ENCODE data around the gene LEAP2.
"Not testable (repeated sequence)": the region's sequence is repeated elsewhere in the genome, so short reads cannot be mapped to it uniquely, and the experiment has no call there.

The LEAP2 gene

DNA sequence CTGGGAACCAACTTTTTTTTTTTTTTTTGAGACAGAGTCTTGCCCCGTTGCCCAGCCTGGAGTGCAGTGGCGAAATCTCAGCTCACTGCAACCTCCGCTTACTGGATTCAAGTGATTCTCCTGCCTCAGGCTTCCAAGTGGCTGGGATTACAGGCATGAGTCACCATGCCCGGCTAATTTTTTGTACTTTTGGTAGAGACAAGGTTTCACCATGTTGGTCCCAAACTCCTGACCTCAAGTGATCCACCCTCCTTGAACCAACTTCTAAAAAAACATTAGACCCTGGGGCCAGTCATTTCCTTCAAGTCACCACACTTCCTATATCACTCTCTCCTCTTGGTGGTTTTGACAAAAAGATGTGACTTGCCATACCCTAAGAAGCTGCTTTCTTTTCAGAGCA is 32.2 kb upstream of the LEAP2 start:
- no peak for DNase-seq

DNA sequence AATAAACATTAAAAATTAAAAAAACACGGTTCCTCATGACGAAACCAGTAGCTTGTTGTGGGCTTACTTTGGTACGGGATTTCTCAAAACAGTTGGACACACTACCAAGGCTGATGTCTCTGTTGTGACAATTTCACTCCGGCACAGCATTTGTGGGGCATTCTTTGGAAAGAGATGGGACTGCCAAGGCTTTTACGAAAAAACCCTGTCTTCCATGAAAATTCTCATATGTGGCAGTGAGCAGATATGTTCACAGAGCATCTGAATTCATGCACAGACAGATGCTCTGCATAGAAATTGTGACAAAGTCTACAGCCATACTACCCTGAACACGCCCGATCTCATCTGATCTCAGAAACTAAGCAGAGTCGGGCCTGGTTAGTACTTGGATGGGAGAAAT is 25.2 kb upstream of the LEAP2 start:
- DNase-seq = no peak

DNA sequence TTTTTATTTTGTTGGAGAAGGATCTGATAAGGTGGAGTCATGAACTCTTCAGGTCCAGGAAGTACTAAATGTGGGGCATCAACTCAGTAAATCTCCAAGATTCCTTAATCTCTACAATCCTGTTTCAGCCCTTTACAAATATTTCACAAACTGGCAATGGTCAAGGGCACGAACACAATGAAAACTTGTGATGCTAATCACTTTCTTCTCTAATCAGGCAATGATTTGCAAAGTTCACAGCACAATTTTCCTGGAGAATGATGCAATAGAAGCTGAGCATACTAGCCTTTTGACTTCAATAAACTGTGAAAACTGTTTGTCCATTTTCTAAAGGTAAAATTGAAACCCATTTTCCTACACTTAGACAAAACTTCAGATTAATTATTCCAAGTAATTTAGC is 24.1 kb upstream of the LEAP2 start:
- DNase-seq = no peak

DNA sequence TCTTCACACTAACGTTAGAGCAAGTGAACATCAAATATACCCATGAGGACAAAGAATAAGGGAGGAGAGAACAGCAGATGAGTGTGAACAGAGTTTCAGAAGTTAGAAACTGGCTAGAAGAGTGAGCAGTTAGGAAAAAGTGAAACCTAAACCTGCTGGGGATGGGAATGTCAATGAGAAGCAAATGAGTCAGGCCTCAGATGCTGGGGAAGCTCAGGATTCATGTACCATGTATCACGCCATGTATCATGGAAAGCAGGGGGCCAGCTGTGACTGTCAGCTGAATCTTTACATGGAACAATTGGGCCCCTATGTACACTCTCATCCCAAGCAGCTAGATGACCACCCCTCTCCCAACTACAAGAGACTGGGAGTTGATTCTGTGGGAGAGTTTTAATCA is 23.4 kb upstream of the LEAP2 start:
- no peak for DNase-seq

DNA sequence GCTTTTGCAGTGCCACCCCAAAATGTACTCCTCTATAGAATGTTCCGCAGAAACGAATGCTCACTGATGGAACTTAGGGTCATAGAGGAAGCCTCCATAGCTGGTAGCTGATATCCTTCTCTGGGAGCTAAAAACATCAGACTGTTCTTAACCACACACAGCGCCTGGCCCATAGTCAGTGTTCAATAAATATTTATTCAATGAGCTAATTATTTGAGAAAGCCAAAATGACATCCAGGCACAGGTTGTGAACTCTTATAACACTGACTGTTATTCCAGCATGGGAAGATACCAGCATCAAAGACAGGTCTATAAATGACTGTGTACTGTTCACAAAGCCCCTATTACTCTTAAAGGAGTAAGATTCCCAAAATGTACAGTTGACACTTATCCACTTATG is 20.1 kb upstream of the LEAP2 start:
- no peak for DNase-seq

DNA sequence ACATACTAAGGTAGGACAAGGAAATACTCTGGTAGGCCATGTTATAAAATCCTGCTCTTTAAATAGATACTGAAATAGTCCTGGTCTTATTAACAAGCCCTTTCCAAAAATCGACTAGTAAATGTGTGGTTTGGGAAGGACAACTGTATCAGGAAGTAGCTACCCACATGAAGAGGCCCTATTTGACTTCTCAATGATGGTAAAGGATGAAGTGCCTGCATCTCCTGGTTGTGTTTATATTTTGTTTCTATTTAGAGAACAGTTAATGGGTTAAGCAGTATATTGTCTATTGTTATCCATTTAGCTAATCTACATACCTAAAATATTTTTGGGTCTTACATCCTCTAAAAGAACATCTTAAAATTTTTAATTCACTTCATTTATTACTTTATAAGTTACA is 19.7 kb upstream of the LEAP2 start:
- no peak for DNase-seq

DNA sequence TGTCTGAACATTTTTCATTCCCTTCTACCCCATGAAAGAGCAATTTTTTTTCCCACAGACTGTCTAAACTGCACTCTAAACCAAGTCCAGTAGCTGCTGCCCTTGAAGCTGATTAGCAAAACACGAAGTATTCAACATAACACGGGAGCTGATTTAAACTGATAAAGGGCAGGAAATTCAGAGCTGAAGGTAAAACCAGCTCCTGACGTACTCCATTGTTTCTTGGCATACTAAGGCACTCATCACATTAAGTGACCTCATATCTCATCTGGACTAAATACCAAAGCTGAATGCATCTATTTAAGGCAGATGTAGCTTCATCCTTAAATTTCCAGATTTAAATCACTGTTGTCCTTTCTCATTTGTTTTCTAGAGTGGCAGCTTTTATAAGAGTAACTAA is 19.2 kb upstream of the LEAP2 start:
- no peak for DNase-seq

DNA sequence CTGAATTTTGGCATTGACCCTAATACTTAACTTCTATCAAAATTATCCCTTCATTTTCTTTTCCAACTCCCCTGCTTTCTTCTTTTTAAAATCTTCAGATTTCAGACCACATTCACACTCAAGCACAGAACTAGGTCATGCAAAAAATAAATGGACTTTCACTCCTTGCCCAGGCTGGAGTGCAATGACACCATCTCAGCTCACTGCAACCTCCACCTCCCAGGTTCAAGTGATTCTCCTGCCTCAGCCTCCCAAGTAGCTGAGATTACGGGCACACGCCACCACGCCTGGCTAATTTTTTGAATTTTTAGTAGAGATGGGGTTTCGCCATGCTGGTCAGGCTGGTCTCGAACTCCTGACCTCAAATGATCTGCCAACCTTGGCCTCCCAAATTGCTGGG is 18.5 kb upstream of the LEAP2 start:
- not testable (repeated sequence) for DNase-seq

DNA sequence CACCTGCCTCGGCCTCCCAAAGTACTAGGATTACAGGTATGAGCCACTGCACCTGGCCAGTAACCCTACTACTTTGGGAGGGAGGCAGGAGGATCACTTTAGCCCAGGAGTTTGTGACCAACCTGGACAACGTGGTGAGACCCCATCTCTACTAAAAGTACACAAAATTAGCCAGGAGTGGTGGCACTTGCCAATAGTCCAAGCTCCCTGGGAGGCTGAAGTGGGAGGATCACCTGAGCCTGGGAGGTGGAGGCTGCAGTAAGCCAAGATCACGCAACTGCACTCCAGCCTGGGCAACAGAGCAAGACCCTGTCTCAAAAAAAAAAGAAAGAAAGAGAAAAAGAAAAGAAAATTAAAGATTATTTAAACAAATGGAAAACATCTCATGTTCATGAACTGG is 17.5 kb upstream of the LEAP2 start:
- DNase-seq = no peak

DNA sequence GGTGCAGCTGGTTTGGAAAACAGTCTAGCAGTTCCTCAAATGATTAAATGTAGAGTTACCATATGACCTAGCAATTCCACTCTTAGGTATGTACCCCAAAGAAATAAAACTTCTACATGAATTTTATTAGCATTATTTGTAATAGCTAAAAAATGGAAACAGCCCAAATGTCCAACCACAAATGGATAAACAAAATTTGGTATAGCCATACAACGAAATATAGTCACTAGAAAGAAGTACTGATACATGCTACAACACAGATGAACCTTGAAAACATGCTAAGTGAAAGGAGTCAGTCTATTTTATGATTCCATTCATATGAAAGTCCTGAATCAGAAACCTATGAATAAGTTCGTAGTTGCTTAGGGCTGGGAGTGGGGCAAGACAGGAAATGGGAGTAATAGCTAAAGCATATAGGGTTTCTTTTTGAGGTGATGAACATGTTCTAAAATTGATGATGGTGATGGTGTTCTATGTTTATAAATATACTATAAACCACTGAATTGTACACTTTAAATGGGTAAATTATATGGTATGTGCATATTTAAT is 13.5 kb upstream of the LEAP2 start:
- no peak for DNase-seq

DNA sequence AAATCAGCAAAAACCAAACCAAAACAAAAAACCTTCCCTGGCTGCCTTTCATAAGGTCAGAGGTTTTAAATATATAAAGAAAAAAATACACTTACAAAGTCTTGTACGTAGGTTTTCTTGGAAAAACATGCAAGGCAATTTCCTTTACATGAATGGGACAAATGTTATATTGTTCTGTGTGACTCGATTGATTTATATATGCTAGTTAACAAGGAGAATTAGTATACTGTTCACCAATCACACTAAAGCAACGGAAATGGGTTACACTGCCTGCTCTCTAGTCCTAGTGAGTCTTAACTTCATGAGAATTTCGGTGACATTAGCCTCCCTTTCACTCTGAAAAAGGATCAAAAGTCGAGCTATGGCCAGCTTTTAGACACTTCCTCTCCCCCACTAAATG is 12.7 kb upstream of the LEAP2 start:
- no peak for DNase-seq

DNA sequence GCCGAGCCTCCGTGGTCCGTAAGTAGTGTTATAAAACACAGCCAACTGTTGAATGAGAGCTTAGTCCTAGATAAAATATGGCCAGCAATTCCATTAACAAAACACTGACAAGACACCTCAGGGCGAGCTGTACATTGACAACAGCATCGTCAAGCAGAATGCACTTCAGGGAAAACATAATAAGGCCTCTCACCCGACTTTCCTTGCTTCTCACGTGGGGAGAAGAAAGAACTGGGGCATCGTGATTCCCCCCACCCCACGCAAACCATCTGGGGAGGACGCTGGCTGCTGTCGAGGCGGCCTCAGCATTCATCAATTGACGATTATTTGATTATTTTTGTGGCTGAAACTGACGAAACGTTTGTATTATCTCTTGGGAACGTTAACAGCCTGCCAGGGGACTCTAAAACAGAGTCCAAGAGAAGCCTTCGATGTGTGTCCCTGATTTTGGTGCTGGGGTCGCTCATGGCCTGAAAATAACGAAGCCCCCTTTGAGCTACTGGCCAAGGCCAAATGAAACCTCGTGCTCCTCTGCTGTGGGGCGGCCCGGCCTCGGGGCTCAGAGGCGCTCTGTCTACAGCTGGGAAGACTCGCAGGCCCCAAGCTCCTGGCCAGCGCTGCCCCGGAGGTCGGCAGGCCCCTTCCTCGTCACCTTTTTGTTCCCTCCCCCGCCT is 7.7 kb upstream of the LEAP2 start:
- no peak for DNase-seq

DNA sequence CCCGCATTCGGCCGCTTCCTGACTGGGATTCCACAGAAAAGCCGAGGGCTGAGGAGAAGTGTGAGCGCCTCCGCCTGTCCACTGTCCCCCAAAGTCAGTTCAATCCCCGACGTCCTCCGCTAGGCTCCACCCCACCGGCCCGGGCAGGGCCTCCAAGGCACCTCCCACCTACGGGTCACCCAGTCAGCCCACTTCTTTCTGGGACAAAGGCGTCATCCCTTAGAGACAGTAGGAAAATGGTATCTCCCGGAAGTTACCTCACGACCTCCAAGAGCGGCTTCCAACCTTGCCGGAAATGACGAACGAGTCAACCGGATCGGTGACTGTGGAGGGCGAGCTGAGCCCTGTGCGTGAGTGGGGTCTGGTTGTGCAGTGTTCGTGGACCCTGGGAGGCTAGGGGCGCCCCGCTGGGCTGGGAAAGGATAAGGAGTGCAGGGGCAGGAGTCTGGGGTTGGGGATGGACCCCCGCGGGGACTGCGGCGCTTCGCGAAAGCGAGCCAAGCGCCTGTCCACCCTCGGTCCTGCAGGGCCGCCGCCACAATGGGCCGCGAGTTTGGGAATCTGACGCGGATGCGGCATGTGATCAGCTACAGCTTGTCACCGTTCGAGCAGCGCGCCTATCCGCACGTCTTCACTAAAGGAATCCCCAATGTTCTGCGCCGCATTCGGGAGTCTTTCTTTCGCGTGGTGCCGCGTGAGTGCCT is 7.0 kb upstream of the LEAP2 start, which contains the start of the genes GDF9 and UQCRQ:
Gene GDF9, minus strand, starts transcription at position 128 of the 704 bp plus-strand sequence. CDS start 1,936 bp downstream, outside the sequence.
Gene UQCRQ, plus strand, starts transcription at position 301 of the 704 bp plus-strand sequence. Its CDS starts 240 bp downstream, at position 541.
- peak; percentile 100 for DNase-seq

DNA sequence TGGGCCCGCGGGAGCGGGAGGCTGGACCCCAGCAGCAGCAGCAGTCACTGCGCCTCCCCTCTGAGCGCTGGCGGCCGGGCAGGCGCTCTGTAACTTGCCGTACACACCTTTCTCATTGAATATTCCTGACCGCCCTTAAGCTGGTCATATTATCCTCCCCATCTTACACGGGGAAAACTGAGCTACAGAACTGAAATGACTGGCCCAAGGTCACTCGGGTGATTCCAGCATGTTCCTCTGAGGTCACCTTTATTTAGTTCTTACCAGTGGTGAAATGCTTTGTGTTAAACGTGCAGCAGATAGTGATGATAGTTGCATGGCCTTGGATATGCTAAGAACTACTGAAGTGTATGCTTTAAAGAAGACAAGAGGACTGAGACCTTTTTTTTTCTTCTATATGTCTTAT is 6.4 kb upstream of the LEAP2 start:
- DNase-seq = no peak

DNA sequence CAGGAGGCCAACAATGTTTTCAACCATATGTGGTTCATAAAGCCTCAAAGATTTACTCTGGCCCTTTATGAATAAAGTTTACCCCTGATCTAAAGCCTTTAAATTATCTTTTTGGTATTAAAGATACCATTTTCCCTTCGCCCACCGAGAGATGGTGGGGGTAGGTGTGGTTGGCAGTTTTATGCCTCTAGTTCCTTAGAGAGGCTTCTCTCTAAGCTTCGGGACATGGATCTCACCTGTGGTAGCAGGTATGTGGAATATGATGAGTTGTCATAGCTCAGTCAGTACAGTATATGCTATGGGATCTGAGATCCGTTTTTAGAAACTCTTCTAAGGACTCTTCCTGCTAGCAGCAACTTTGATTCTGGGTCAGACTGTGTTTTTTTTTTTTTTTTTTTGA is 4.7 kb upstream of the LEAP2 start:
- no peak for DNase-seq

DNA sequence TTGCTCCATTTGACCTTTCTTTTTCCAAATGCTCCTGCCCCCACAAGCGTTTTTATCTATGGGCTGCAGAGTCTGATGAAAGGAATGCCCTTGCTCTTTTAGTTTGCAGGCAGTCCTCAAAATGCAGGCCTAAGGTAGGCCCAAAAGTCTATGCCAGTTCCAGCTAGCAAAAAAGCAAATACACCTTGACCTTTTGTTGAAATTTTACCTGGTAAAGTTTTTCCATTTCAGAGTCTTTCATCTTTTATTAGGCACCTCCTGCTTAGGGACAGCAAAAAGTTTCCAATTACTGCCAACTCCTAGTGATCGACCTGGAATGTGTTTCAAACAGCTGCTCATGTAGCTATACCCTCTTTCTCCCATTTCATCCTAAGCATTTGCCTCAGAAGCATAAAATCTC is 2.7 kb upstream of the LEAP2 start:
- DNase-seq = no peak

DNA sequence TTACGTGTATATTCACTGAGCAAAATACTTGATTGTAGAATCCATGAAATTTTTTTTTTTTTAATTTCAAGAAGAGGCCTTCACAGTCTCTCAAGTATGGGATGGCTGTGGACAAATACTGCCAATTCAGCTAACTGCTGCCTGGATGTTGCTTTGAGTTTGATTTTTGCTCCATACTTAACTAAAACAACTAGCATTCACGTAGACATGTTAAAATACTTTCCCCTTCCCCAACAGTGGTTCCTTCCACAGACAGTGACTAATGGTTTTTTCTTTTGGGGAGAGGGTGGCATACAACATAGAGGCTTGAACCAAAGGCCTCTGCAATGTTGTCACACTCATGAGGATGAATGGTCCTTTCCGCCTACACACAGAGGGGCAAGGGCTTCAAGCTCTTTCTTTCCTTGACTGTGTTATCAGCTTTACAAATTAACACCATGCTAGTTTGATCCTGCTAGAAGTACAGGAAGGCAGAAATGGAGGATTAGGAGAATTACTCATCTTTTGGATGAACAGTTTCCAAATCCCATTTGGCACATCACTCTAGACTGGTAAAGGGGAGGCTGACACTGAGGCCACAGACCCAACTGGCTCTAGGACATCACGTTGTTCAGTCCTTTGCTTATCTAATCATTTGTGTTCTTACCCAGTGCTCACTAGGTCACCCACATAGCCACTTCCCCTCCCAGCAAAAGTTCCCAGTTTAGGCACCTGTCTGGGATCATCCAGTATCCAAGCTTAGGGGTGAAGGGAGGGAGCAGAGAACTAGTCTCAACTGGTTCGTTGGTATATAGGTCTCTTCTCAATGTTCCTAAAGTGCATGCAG is 1.8 kb upstream of the LEAP2 start:
- DNase-seq = no peak

DNA sequence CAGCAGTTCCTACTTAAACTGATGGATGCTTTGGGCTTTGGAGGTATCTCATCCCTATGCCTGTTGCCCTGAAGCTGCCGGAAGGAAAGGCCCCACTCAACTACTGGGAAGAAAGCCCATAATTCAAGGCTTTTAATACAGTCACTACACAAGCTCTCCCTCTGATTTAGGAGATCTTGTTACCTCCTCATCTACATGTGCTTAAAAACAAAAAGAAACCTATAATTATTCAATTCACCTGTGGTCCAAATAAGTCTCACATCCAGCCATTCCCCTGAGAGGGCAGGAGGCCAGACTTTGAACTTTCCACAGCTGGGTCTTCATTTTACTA is 715 bp upstream of the LEAP2 start:
- DNase-seq = no peak

DNA sequence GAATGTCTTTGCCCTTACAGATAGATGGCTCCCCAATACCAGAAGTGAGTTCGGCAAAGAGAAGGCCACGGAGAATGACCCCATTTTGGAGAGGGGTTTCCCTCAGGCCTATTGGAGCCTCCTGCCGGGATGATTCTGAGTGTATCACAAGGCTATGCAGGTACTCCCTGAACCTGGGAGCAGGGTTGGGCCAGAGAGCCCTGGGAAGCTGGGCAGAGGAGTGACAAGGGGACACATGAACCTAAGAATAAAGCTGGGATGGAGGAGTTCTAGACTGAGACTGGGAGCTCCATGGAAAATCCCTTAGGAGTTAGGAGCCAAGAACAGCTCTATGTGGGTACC is 433 bp downstream of the LEAP2 start:
- DNase-seq = no peak

DNA sequence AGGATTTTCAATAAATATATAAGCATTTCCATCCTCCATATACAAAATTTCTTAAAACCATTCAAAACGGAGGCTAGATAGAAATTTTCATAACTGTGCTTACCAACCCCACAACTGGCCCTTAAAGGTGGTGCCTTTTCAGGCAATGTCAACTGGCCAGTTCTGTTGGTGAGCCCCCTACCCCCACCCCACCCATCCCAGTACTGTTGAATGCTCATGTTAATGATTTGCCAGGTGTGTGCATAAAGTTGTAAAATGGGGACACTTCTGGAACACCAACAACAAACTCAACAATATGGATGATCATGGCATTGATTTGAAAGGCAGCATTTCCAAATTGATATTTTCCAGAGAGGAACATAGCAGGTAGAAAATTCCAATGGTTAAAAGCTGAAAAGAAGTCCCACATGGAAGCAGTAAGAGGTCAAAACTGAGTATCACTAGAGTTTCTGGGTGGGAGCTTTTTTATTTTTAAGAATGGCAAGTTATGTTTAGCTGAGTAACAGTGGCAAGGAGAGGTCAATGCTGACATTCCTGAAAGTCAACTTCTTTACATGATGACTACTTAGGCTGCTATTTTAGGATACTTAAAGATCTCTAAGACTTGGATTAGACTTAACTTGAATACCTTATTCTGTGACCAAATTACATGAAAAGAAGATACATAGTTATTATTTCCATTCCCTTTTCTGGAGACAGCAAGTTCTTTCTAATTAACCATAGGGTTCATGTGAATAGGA is 2.7 kb downstream of the LEAP2 start:
- DNase-seq = no peak

DNA sequence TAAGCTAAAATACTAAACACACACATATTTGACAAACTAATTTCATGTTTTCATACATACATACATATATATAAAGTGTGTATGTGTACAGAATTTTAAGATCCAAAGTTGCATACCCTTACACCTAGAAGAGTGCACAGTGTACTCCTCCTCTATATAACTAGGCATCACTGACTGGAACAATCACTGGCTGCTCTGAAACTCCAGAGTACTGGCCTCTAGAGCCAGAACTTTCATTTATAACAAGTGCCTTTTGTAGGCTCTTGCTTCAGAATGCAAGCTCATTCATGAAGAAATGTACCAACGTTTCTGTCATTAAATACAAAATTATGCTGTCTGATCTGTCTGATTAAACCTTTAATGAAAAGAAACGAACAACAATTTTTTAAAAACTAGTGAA is 4.0 kb downstream of the LEAP2 start:
- DNase-seq = no peak

DNA sequence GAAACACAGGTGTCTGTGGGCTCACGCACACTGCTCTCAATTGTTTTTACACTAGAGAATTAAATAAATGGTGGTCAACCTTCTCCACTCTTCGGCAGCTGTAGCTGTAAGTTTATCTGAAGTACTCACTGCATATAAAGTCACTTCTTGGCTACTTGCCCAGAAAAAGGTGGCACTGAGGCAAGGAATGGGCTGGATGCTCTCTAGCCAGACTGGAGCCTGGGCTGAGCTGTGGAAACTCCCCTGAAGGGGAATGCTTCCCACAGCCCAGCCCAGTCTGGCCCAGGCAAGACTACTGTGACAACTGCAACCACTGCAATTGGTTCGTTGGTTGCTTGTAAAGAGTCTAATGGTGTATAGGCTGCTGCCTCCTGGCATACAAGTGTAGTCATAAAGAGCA is 4.5 kb downstream of the LEAP2 start:
- DNase-seq = no peak

DNA sequence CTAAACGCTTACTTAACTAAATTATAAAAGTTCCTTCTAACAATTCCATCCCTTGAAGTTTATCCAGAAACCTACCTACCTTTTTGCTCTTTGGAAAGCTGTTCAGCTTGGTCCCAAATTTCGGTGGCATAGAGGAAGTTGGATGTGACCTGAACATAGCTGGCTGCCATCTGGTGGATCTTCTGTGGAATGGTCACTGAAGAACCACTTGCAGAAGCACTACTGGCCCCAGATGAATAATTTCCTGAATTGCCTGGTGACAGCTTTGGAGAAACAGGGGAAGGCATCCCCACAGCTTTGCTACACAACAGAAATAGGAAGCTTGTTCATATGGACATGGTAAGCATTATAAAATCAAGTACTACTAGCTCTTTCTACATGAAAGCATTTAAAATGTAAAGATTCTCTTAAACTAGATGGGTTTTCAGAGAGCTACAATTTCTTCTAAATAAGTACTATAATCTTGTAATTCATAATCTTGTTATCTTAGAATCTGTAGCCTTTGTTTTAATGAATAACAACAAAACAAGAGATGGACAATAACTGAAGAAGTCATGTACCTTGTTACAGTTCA is 9.9 kb downstream of the LEAP2 start:
- peak; percentile 71 for DNase-seq
